ENCODE results near the gene CLCN1. TPM values are rescaled to one million over a fixed set of nuclear protein-coding genes. Genes with fewer than 3 reads are reported as not detected.
A peak's percentile ranks its signal among the peaks of the same experiment; 100 is the strongest.

The CLCN1 gene
- total and polyA plus RNA-seq, 2 donors (not counting 3 experiments of a cell fraction or from before 2014, with no cell fraction given) = not detected

GRCh38 chr7:143382126-143382790 is 66.3 kb downstream of the CLCN1 start:
- Histone ChIP-seq H3K9ac (replicated peaks; ENCODE audit: extremely low read depth, insufficient read depth, low read length) (peak overlapping the region; percentile 96), H3K4me1 (ENCODE audit: control insufficient read depth, extremely low read depth, insufficient read depth, low read length) (peaks cover 55% of the 10 kb centered on the region), H3K4me2 (ENCODE audit: insufficient read depth, low read length) (peak overlapping the region; percentile 74), H3K9me3 (replicated peaks; ENCODE audit: control insufficient read depth, insufficient read depth, low read length) (no peaks in the 10 kb centered on the region), H4K20me1 (replicated peaks; ENCODE audit: control insufficient read depth, extremely low read depth, insufficient read depth, low read length) (no peaks in the 10 kb centered on the region), H3K27ac (ENCODE audit: insufficient read depth, low read depth, low read length) (peak overlapping the region; percentile 90), H3K79me2 (ENCODE audit: control insufficient read depth, insufficient read depth, low read length) (peaks cover 77% of the 10 kb centered on the region), H2AFZ (ENCODE audit: low read depth, low read length) (no peak overlapping the region), H3K36me3 (ENCODE audit: control insufficient read depth in 2 of 2, extremely low read depth in 1 of 2, insufficient read depth in 2 of 2, low read length in 2 of 2) (peaks cover 3 to 6% of the 10 kb centered on the region in 2 experiments), H3K9me1 (replicated peaks; ENCODE audit: control insufficient read depth, extremely low read depth, insufficient read depth, low read length) (no peaks in the 10 kb centered on the region), H3K4me3 (replicated peaks in 1 of 3; ENCODE audit: insufficient read depth in 1 of 3, low read depth in 1 of 3, low read length in 3 of 3) (peak overlapping the region; percentile 76 to 94 (median 88)), H3K27me3 (ENCODE audit: control insufficient read depth in 2 of 2, insufficient read depth in 2 of 2, low read length in 2 of 2) (no peaks in the 10 kb centered on the region)
- intact Hi-C loops (cut with micrococcal nuclease) = loop anchor here (5.0 kb wide), 1 partner anchor 115 kb away; no protein-coding TSS in a partner anchor
- no peak for DNase-seq (ENCODE audit: low read depth, low spot score)
- TF ChIP-seq POLR2A (IDR thresholded peaks at IDR 0.05; ENCODE audit: low read depth, low read length) (no peak), FOS (IDR thresholded peaks at IDR 0.05; ENCODE audit: borderline replicate concordance, insufficient read depth, low read length) (no peak), MAX (IDR thresholded peaks at IDR 0.05; ENCODE audit: insufficient read depth, insufficient read length) (no peak), GATA2 (IDR thresholded peaks at IDR 0.05; ENCODE audit: insufficient read depth, insufficient read length, low read depth, low read length) (no peak), POLR2AphosphoS5 (IDR thresholded peaks at IDR 0.05; ENCODE audit: insufficient read depth, low read depth, low read length) (no peak), EZH2 (IDR thresholded peaks at IDR 0.05; ENCODE audit: borderline replicate concordance, low read depth, low read length, severe bottlenecking) (no peak), MYC (IDR thresholded peaks at IDR 0.05; ENCODE audit: low read depth, low read length) (no peak), CTCF (IDR thresholded peaks at IDR 0.05; ENCODE audit: extremely low read depth in 1 of 2, insufficient read depth in 1 of 2, low read depth in 1 of 2, low read length in 2 of 2) (no peak), JUN (IDR thresholded peaks at IDR 0.05; ENCODE audit: borderline replicate concordance, insufficient read depth, insufficient read length, low read depth) (no peak)
- dilution Hi-C loops (cut with MboI; ENCODE audit: extremely low pct_ligation_motif_present, low sequenced_read_pairs) = loop anchor here (25.0 kb wide), 1 partner anchor 130 kb away; no protein-coding TSS in a partner anchor
- TSS peak; percentile 64 for BruUV-seq (replicated peaks)
- POLR2A ChIA-PET = interaction anchor here (0.6 to 1.9 kb wide), 4 partner anchors 9 to 94 kb away, joined by 3 to 7 read pairs (median 4); partner anchors contain the start of gene CASP2
- CTCF ChIA-PET = interaction anchor here (0.6 to 1.5 kb wide), 6 partner anchors 9 to 109 kb away, joined by 3 to 8 read pairs (median 4); no protein-coding TSS in a partner anchor
- FAIRE-seq = no peak
